ENCODE data around the gene DGKE. TPM values are rescaled to one million over a fixed set of nuclear protein-coding genes. Genes with fewer than 3 reads are reported as not detected.

The DGKE gene
- 1 to 10 TPM in 1 of 2 donors, under 1 TPM in 1; 1.00 to 1.7 TPM for total RNA-seq

GRCh38 chr17:56833809-56834379, at the start of gene DGKE, which contains the start of gene C17orf67:
Gene DGKE, plus strand, starts transcription at chr17:56834151. Its CDS starts 645 bp downstream, at chr17:56834796.
Gene C17orf67, minus strand, starts transcription at chr17:56833920. Its CDS starts 18,110 bp downstream, at chr17:56815810.

GRCh38 chr17:56913867-56914580, 80.1 kb downstream of the DGKE start, which contains the start of gene TRIM25:
Gene TRIM25, minus strand, starts transcription at chr17:56914049. Its CDS starts 61 bp downstream, at chr17:56913988.

Small RNAs within 50 kb of the gene (small RNA-seq; reads per million reads assigned to genes)
- gene AC015912.2 (0 reads per million in 2 donors), gene RNU6-1158P (0 reads per million in 2 donors)

Other genes with a start within 250 kb of the DGKE start
- not detected for gene NOG, start 240.5 kb upstream of the DGKE start, total RNA-seq
- under 1 TPM; 0.33 to 0.69 TPM for gene C17orf67, start 231 bp upstream of the DGKE start, total RNA-seq
- gene TRIM25, start 79.9 kb downstream of the DGKE start, total RNA-seq, result 100 to 1,000 TPM; 111 to 113 TPM
- gene COIL, start 126.9 kb downstream of the DGKE start, total RNA-seq, result 10 to 100 TPM in 1 of 2 donors, 1 to 10 TPM in 1; 8.6 to 12.0 TPM
- 10 to 100 TPM; 69.3 to 96.0 TPM for gene SCPEP1, start 144.0 kb downstream of the DGKE start, total RNA-seq

Measured in melanocyte of skin (primary cell).